GM18951 (cell line): ENCODE data around the gene HELZ2.
"Not testable (repeated sequence)": the region's sequence is repeated elsewhere in the genome, so short reads cannot be mapped to it uniquely, and the experiment has no call there.

Experiments
- POLR2A ChIP-seq: IDR thresholded peaks from 4 replicates; pipeline ENCODE4 v1.6.1; 2011; ENCODE audit warnings: mild to moderate bottlenecking; ENCODE audit not compliant: insufficient read length, insufficient read depth; ENCODE audit errors: extremely low read depth
- in situ Hi-C: fragments of 300-500 bp; cut with MboI; formaldehyde crosslinking; loops from one replicate; pipeline ENCODE4 v1.12.0; 2022; ENCODE audit warnings: low sequenced_read_pairs, mixed read lengths, inconsistent platforms; ENCODE audit not compliant: unreplicated experiment

HELZ2 gene

GRCh38 chr20:63610581-63611435, 36.8 kb upstream of the HELZ2 start:
- no peak for TF ChIP-seq POLR2A

GRCh38 chr20:63606686-63607085, 32.6 kb upstream of the HELZ2 start:
- in situ Hi-C loops = no loop called here
- no peak for TF ChIP-seq POLR2A

More at GRCh38 chr20:63610581-63611435, 36.8 kb upstream of the HELZ2 start:
- in situ Hi-C loops = no loop called here

- TF ChIP-seq POLR2A = no peak
- in situ Hi-C loops = no loop called here
These were observed 28.3 kb upstream of the HELZ2 start for GRCh38 chr20:63602321-63602720.

GRCh38 chr20:63601679-63602078, 27.6 kb upstream of the HELZ2 start:
- in situ Hi-C loops = not testable (repeated sequence)

GRCh38 chr20:63599396-63600050, 25.5 kb upstream of the HELZ2 start:
- no peak for TF ChIP-seq POLR2A
- in situ Hi-C loops = no loop called here

GRCh38 chr20:63598479-63599395, 24.7 kb upstream of the HELZ2 start:
- in situ Hi-C loops = no loop called here
- no peak for TF ChIP-seq POLR2A

- no peak for TF ChIP-seq POLR2A
- in situ Hi-C loops = no loop called here
These were observed 23.8 kb upstream of the HELZ2 start for GRCh38 chr20:63597651-63598478.

- no peak for TF ChIP-seq POLR2A
- in situ Hi-C loops = no loop called here
These were observed 22.4 kb upstream of the HELZ2 start for GRCh38 chr20:63596423-63596822.

- no peak for TF ChIP-seq POLR2A
- in situ Hi-C loops = no loop called here
These were observed 21.5 kb upstream of the HELZ2 start for GRCh38 chr20:63595416-63596127.

GRCh38 chr20:63594043-63594561, 20.1 kb upstream of the HELZ2 start:
- in situ Hi-C loops = no loop called here

GRCh38 chr20:63592661-63593060, 18.6 kb upstream of the HELZ2 start:
- no peak for TF ChIP-seq POLR2A
- in situ Hi-C loops = no loop called here

More at GRCh38 chr20:63594043-63594561, 20.1 kb upstream of the HELZ2 start:
- TF ChIP-seq POLR2A = no peak
